HEK293T (cell line): ENCODE data around the gene PCDHB2.
"Not testable (repeated sequence)": the region's sequence is repeated elsewhere in the genome, so short reads cannot be mapped to it uniquely, and the experiment has no call there.

ENCODE experiments used
- CTBP1 ChIP-seq: fragments of 450-650 bp; IDR thresholded peaks from 2 replicates; pipeline ENCODE4 v1.6.1; 2016; ENCODE audit warnings: borderline replicate concordance
- FOXA1 ChIP-seq: fragments of 450-650 bp; IDR thresholded peaks from 2 replicates; pipeline ENCODE4 v1.6.1; 2016; ENCODE audit warnings: mild to moderate bottlenecking
- FOXK2 ChIP-seq: fragments of 450-650 bp; IDR thresholded peaks from 2 replicates; pipeline ENCODE4 v1.6.1; 2016; ENCODE audit warnings: mild to moderate bottlenecking
- HDGF ChIP-seq: fragments of 450-650 bp; IDR thresholded peaks from 2 replicates; pipeline ENCODE4 v1.6.1; 2017; ENCODE audit warnings: antibody characterized with exemption, borderline replicate concordance
- NFRKB ChIP-seq: fragments of 450-650 bp; IDR thresholded peaks from 2 replicates; pipeline ENCODE4 v1.6.1; 2016; ENCODE audit warnings: mild to moderate bottlenecking, moderate library complexity
- TARDBP ChIP-seq: fragments of 450-650 bp; IDR thresholded peaks from 2 replicates; pipeline ENCODE4 v1.6.1; 2016

DNA sequence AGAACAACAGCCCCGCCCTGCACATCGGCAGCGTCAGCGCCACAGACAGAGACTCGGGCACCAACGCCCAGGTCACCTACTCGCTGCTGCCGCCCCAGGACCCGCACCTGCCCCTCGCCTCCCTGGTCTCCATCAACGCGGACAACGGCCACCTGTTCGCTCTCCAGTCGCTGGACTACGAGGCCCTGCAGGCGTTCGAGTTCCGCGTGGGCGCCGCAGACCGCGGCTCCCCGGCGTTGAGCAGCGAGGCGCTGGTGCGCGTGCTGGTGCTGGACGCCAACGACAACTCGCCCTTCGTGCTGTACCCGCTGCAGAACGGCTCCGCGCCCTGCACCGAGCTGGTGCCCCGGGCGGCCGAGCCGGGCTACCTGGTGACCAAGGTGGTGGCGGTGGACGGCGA lies 1.8 kb downstream of the PCDHB2 start:
- not testable (repeated sequence) for TF ChIP-seq CTBP1, FOXA1, NFRKB, TARDBP, FOXK2, HDGF
